HepG2 (cell line): Measurements from ENCODE around the gene EYA4. TPM values are rescaled to one million over a fixed set of nuclear protein-coding genes. Genes with fewer than 3 reads are reported as not detected.

ENCODE experiments used
- ATAC-seq: fragments of 200-7000 bp; cut with Tn5 transposase; 3 replicates; pipeline ENCODE4 v1.9.1; 2020; ENCODE audit warnings: mild to moderate bottlenecking, moderate library complexity
- BruUV-seq: library from RNA; stranded (reverse); fragments of 400-500 nt; replicated peaks from 2 replicates; lab custom pipeline; 2021; lab: Mats Ljungman, UMichigan
- CTCF ChIA-PET: fragments of 300-600 bp; formaldehyde crosslinking; extraction: SDS; loops from one replicate; lab custom pipeline; 2021; ENCODE audit warnings: low total read pairs, inconsistent platforms, low intra/inter-chr PET ratio; lab: Yijun Ruan, JAX
- POLR2A ChIA-PET: fragments of 350-600 bp; sonication (Branson Sonifier 250); formaldehyde crosslinking; loops from one replicate; lab custom pipeline; 2020; ENCODE audit warnings: antibody characterized with exemption, inconsistent platforms; lab: Yijun Ruan, JAX
- DNase-seq: peaks from one replicate; pipeline ENCODE4 v3.0.0-alpha.2; 2015; ENCODE audit warnings: low spot score
- FAIRE-seq: peaks from 3 replicates; lab custom pipeline; 2011; peaks lifted over from hg19 to GRCh38; lab: Jason Lieb, UNC
- H2AFZ ChIP-seq: one replicate; pipeline ENCODE4 v1.6.1; 2011; ENCODE audit warnings: low read length, inconsistent platforms
- H3K27ac ChIP-seq: fragments of 300-600 bp; 3 replicates; pipeline ENCODE4 v1.8.0; 2011; ENCODE audit warnings: mixed run types, mild to moderate bottlenecking, mixed read lengths, low read length, inconsistent platforms; ENCODE audit not compliant: insufficient read depth; ENCODE audit errors: extremely low read length
- H3K27me3 ChIP-seq, 2 experiments: fragments of 200-600 bp in 1 of 2; 2 replicates in 1 of 2; 3 replicates in 1 of 2; pipeline versions ENCODE4 v1.6.0 to v1.8.0; 2011; ENCODE audit warnings: low read length in 2 of 2, mild to moderate bottlenecking in 2 of 2, moderate library complexity in 2 of 2, inconsistent platforms in 1 of 2; ENCODE audit not compliant: insufficient read depth in 2 of 2, control insufficient read depth in 1 of 2
- H3K36me3 ChIP-seq, 2 experiments: fragments of 200-600 bp in 1 of 2; replicated peaks in 1 of 2; 2 replicates in 1 of 2; 3 replicates in 1 of 2; pipeline versions ENCODE4 v1.5.1 to v1.8.0; 2011; ENCODE audit warnings: low read length in 2 of 2, inconsistent platforms in 1 of 2; ENCODE audit not compliant: insufficient read depth in 2 of 2, control insufficient read depth in 1 of 2
- H3K4me1 ChIP-seq: 2 replicates; pipeline ENCODE4 v1.5.1; 2012; ENCODE audit warnings: low read length, inconsistent platforms; ENCODE audit not compliant: insufficient read depth
- H3K4me2 ChIP-seq: 2 replicates; pipeline ENCODE4 v1.6.0; 2011; ENCODE audit warnings: low read depth, low read length, inconsistent platforms
- H3K4me3 ChIP-seq, 3 experiments: fragments of 200-600 bp in 1 of 3; sonication (generic), shearing (Covaris generic) in 1 of 3; replicated peaks in 1 of 3; 2 replicates each; pipeline ENCODE4 v1.5.1; 2011 to 2016; ENCODE audit warnings: low read length in 3 of 3, inconsistent platforms in 2 of 3, low read depth in 2 of 3, mild to moderate bottlenecking in 2 of 3, control low read depth in 1 of 3, mixed read lengths in 1 of 3; ENCODE audit not compliant: insufficient read depth in 1 of 3
- H3K79me2 ChIP-seq: one replicate; pipeline ENCODE4 v1.6.1; 2011; ENCODE audit warnings: low read length, inconsistent platforms; ENCODE audit not compliant: insufficient read depth
- H3K9ac ChIP-seq: 2 replicates; pipeline ENCODE4 v1.6.0; 2011; ENCODE audit warnings: mild to moderate bottlenecking, low read depth, low read length, inconsistent platforms; ENCODE audit not compliant: insufficient read depth
- H3K9me3 ChIP-seq: 2 replicates; pipeline ENCODE4 v1.5.1; 2012; ENCODE audit warnings: mild to moderate bottlenecking, low read length
- H4K20me1 ChIP-seq: 2 replicates; pipeline ENCODE4 v1.6.0; 2011; ENCODE audit warnings: inconsistent platforms, mild to moderate bottlenecking, low read length, moderate library complexity; ENCODE audit not compliant: insufficient read depth
- CAMTA2 ChIP-seq: sonication (generic); formaldehyde crosslinking; IDR thresholded peaks from 2 replicates; pipeline ENCODE4 v1.4.0; 2020; ENCODE audit warnings: mild to moderate bottlenecking, missing genetic modification reagents, borderline replicate concordance
- MATR3 ChIP-seq: sonication (generic); formaldehyde crosslinking; IDR thresholded peaks from 2 replicates; pipeline ENCODE4 v1.4.0; 2020; ENCODE audit warnings: missing genetic modification reagents
- MYNN ChIP-seq: sonication (generic); formaldehyde crosslinking; IDR thresholded peaks from 2 replicates; pipeline ENCODE4 v1.4.0; 2020; ENCODE audit warnings: mild to moderate bottlenecking, low read depth, missing genetic modification reagents
- PATZ1 ChIP-seq: sonication (generic); formaldehyde crosslinking; IDR thresholded peaks from 2 replicates; pipeline ENCODE4 v1.4.0; 2020; ENCODE audit warnings: missing genetic modification reagents
- SATB2 ChIP-seq: sonication (generic); formaldehyde crosslinking; IDR thresholded peaks from 2 replicates; pipeline ENCODE4 v1.5.0; 2020; ENCODE audit warnings: missing genetic modification reagents
- SIX4 ChIP-seq: sonication (generic); formaldehyde crosslinking; IDR thresholded peaks from 2 replicates; pipeline ENCODE4 v1.4.0; 2020; ENCODE audit warnings: missing genetic modification reagents
- SMARCE1 ChIP-seq: fragments of 450-650 bp; IDR thresholded peaks from 2 replicates; pipeline ENCODE4 v1.6.1; 2017; ENCODE audit warnings: borderline replicate concordance
- ZNF670 ChIP-seq: sonication (generic); formaldehyde crosslinking; IDR thresholded peaks from 2 replicates; pipeline ENCODE4 v1.8.0; 2022; ENCODE audit warnings: mild to moderate bottlenecking, missing genetic modification reagents, borderline replicate concordance
- WGBS: methylation state at CpG from one replicate; pipeline ENCODE4 v1.1.6; 2017; ENCODE audit warnings: low lambda C conversion rate; 5-methylcytosine and 5-hydroxymethylcytosine counted together
- in situ Hi-C: cut with HindIII; loops from 2 replicates; pipeline ENCODE4 v1.10.0; 2017; ENCODE audit warnings: low pct_unique_long_range_greater_than_20kb; ENCODE audit not compliant: extremely low pct_ligation_motif_present
- intact Hi-C: fragments of 100-400 bp; cut with micrococcal nuclease; formaldehyde crosslinking; loops from one replicate; pipeline ENCODE4 v1.10.0; 2022; ENCODE audit not compliant: unreplicated experiment
- polyA plus RNA-seq, 8 experiments: library from polyadenylated mRNA; depleted of rRNA in 3 of 8; stranded (reverse) in 7 of 8; unstranded in 1 of 8; fragments of >200 nt; fragmentation: Illumina TruSeq in 4 of 8; extraction: Trizol in 4 of 8; gene quantifications; 2 replicates each; pipeline versions ENCODE4 v1.2.1 to v1.2.3, GENCODE V29; 2011 to 2016; ENCODE audit warnings: low read depth in 4 of 8, missing spikeins in 1 of 8, mixed read lengths in 1 of 8; ENCODE audit not compliant: insufficient read depth in 1 of 8
- total RNA-seq, 5 experiments: library from RNA; depleted of rRNA; stranded (reverse); fragments of >200 nt; fragmentation: Illumina TruSeq; extraction: Trizol; gene quantifications; 2 replicates each; pipeline ENCODE4 v1.2.3, GENCODE V29; 2016; ENCODE audit warnings: low read depth in 1 of 5
- TF ChIP-seq, protein P1 (sequence below): sonication (generic); formaldehyde crosslinking; IDR thresholded peaks from 2 replicates; pipeline ENCODE4 v1.9.0; 2022; ENCODE audit warnings: missing genetic modification reagents, mild to moderate bottlenecking, borderline replicate concordance

The EYA4 gene
- total and polyA plus RNA-seq, 2 of the 13 experiments (the other 11 are each of a cell fraction or from before 2014, with no cell fraction given) = not detected

- no peak for TF ChIP-seq PATZ1 (CRISPR knock-in tag)
- no peak for TF ChIP-seq SIX4 (CRISPR knock-in tag)
- no peak for TF ChIP-seq MYNN (CRISPR knock-in tag)
- no peak for TF ChIP-seq SATB2
- no peak for TF ChIP-seq SMARCE1
- no peak for TF ChIP-seq ZNF670
- TF ChIP-seq, protein P1, sequence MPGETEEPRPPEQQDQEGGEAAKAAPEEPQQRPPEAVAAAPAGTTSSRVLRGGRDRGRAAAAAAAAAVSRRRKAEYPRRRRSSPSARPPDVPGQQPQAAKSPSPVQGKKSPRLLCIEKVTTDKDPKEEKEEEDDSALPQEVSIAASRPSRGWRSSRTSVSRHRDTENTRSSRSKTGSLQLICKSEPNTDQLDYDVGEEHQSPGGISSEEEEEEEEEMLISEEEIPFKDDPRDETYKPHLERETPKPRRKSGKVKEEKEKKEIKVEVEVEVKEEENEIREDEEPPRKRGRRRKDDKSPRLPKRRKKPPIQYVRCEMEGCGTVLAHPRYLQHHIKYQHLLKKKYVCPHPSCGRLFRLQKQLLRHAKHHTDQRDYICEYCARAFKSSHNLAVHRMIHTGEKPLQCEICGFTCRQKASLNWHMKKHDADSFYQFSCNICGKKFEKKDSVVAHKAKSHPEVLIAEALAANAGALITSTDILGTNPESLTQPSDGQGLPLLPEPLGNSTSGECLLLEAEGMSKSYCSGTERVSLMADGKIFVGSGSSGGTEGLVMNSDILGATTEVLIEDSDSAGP = no peak
- TF ChIP-seq MATR3 (CRISPR knock-in tag) = no peak
- TF ChIP-seq CAMTA2 (CRISPR knock-in tag) = no peak
- BruUV-seq = no TSS peak
- no peak overlapping the region for H3K4me2 ChIP-seq
- peaks cover 0 to 7% of the 10 kb centered on the region in 2 experiments; a peak in 2 of 5 replicates for H3K27me3 ChIP-seq
- CTCF ChIA-PET = no interaction called here
- no peak overlapping the region for H2AFZ ChIP-seq
- no peaks in the 10 kb centered on the region for H4K20me1 ChIP-seq
- no peaks in the 10 kb centered on the region for H3K79me2 ChIP-seq
- H3K36me3 ChIP-seq = no peaks in the 10 kb centered on the region
- intact Hi-C loops (no loop called here), in situ Hi-C loops (no loop called here)
- no peak overlapping the region for H3K4me3 ChIP-seq
- FAIRE-seq (no peak), ATAC-seq (no peak), DNase-seq (no peak)
- POLR2A ChIA-PET = no interaction called here
- no peak overlapping the region for H3K27ac ChIP-seq
- no peaks in the 10 kb centered on the region for H3K9me3 ChIP-seq
- 0% methylated on average over 5 of the region's 5 CpGs for WGBS
- no peak overlapping the region for H3K9ac ChIP-seq
- no peaks in the 10 kb centered on the region for H3K4me1 ChIP-seq
These were observed 37.8 kb upstream of the EYA4 start for GRCh38 chr6:133203344-133203697.
